DOHH2 (cell line): ENCODE measurements around the gene RAB3C.
"Not testable (repeated sequence)": the region's sequence is repeated elsewhere in the genome, so short reads cannot be mapped to it uniquely, and the experiment has no call there.

Experiments
- H3F3A ChIP-seq: fragments of 200-600 bp; sonication (generic), shearing (Covaris generic); 2 replicates; pipeline ENCODE4 v1.6.0; 2016; ENCODE audit warnings: antibody characterized with exemption, mild to moderate bottlenecking; ENCODE audit not compliant: control insufficient read depth, insufficient read depth
- H3K27ac ChIP-seq: fragments of 200-600 bp; sonication (generic); 2 replicates; pipeline ENCODE4 v1.5.1; 2014; ENCODE audit warnings: low read depth, mild to moderate bottlenecking, low read length, moderate library complexity
- H3K27me3 ChIP-seq: fragments of 200-600 bp; sonication (generic); 2 replicates; pipeline ENCODE4 v1.6.1; 2014; ENCODE audit warnings: mild to moderate bottlenecking, low read length, mixed read lengths; ENCODE audit not compliant: control insufficient read depth
- H3K36me3 ChIP-seq: fragments of 200-600 bp; sonication (generic); 2 replicates; pipeline ENCODE4 v1.6.1; 2014; ENCODE audit warnings: mild to moderate bottlenecking, low read length, moderate library complexity, mixed read lengths; ENCODE audit not compliant: control insufficient read depth
- H3K4me1 ChIP-seq: fragments of 200-600 bp; sonication (generic); 2 replicates; pipeline ENCODE4 v1.6.1; 2014; ENCODE audit warnings: mild to moderate bottlenecking, low read length, mixed read lengths; ENCODE audit not compliant: control insufficient read depth
- H3K4me2 ChIP-seq: fragments of 200-600 bp; sonication (generic); 2 replicates; pipeline ENCODE4 v1.6.0; 2014; ENCODE audit warnings: mild to moderate bottlenecking, low read length, moderate library complexity
- H3K4me3 ChIP-seq: fragments of 200-600 bp; sonication (generic); 2 replicates; pipeline ENCODE4 v1.5.1; 2014; ENCODE audit warnings: mild to moderate bottlenecking, low read length, mixed read lengths
- H3K79me2 ChIP-seq: fragments of 200-600 bp; sonication (generic); 2 replicates; pipeline ENCODE4 v1.6.1; 2014; ENCODE audit warnings: mild to moderate bottlenecking, low read length, mixed read lengths; ENCODE audit not compliant: control insufficient read depth
- H3K9me2 ChIP-seq: fragments of 200-600 bp; sonication (generic); replicated peaks from 2 replicates; pipeline ENCODE4 v1.6.1; 2014; ENCODE audit warnings: mild to moderate bottlenecking, low read length, mixed read lengths; ENCODE audit not compliant: control insufficient read depth
- H3K9me3 ChIP-seq: fragments of 200-600 bp; sonication (generic); 2 replicates; pipeline ENCODE4 v1.6.1; 2014; ENCODE audit warnings: antibody characterized with exemption, low read length, mixed read lengths; ENCODE audit not compliant: control insufficient read depth, insufficient read depth
- H4K20me1 ChIP-seq: fragments of 200-600 bp; sonication (generic); 2 replicates; pipeline ENCODE4 v1.6.0; 2014; ENCODE audit warnings: low read depth, mild to moderate bottlenecking, antibody characterized with exemption, low read length, moderate library complexity; ENCODE audit not compliant: control insufficient read depth, insufficient read depth
- CTCF ChIP-seq: fragments of 200-600 bp; sonication (generic); IDR thresholded peaks from one replicate; pipeline ENCODE4 v1.5.1; 2014; ENCODE audit warnings: antibody characterized with exemption, mild to moderate bottlenecking, low read depth, low read length; ENCODE audit not compliant: poor library complexity, severe bottlenecking
- EZH2phosphoT487 ChIP-seq: fragments of 200-600 bp; sonication (generic); IDR thresholded peaks from 2 replicates; pipeline ENCODE4 v1.6.1; 2017; ENCODE audit warnings: borderline replicate concordance, mild to moderate bottlenecking, antibody characterized with exemption, low read length, moderate library complexity, mixed read lengths

RAB3C gene

GRCh38 chr5:58703925-58704555 is 121.2 kb downstream of the RAB3C start:
- H3K27me3 ChIP-seq, result no peaks in the 10 kb centered on the region
- H3K4me1 ChIP-seq, result no peaks in the 10 kb centered on the region
- H3K4me2 ChIP-seq, result no peak overlapping the region
- TF ChIP-seq CTCF, result no peak
- TF ChIP-seq EZH2phosphoT487, result no peak
- H3K27ac ChIP-seq, result no peak overlapping the region
- H3K4me3 ChIP-seq, result no peak overlapping the region
- no peaks in the 10 kb centered on the region for H3K79me2 ChIP-seq
- no peaks in the 10 kb centered on the region for H3K9me2 ChIP-seq
- no peaks in the 10 kb centered on the region for H4K20me1 ChIP-seq
- no peaks in the 10 kb centered on the region for H3K36me3 ChIP-seq
- no peaks in the 10 kb centered on the region for H3K9me3 ChIP-seq
- no peaks in the 10 kb centered on the region for H3F3A ChIP-seq

GRCh38 chr5:58706736-58707135 is 123.9 kb downstream of the RAB3C start:
- Histone ChIP-seq H3K27ac (no peak overlapping the region), H3K9me2 (no peaks in the 10 kb centered on the region), H3K9me3 (no peaks in the 10 kb centered on the region), H3K27me3 (no peaks in the 10 kb centered on the region), H3K4me3 (no peak overlapping the region), H3K36me3 (no peaks in the 10 kb centered on the region), H3F3A (no peaks in the 10 kb centered on the region), H4K20me1 (no peaks in the 10 kb centered on the region), H3K4me1 (no peaks in the 10 kb centered on the region), H3K4me2 (no peak overlapping the region), H3K79me2 (no peaks in the 10 kb centered on the region)
- TF ChIP-seq EZH2phosphoT487, result no peak
- no peak for TF ChIP-seq CTCF

GRCh38 chr5:58708456-58708855 is 125.6 kb downstream of the RAB3C start:
- Histone ChIP-seq H3K27ac (no peak overlapping the region), H3K4me2 (no peak overlapping the region), H3K36me3 (no peaks in the 10 kb centered on the region), H3F3A (no peaks in the 10 kb centered on the region), H3K9me2 (no peaks in the 10 kb centered on the region), H3K27me3 (no peaks in the 10 kb centered on the region), H3K4me3 (no peak overlapping the region), H3K79me2 (no peaks in the 10 kb centered on the region), H3K9me3 (no peaks in the 10 kb centered on the region), H4K20me1 (no peaks in the 10 kb centered on the region), H3K4me1 (no peaks in the 10 kb centered on the region)
- TF ChIP-seq CTCF (no peak), EZH2phosphoT487 (no peak)

GRCh38 chr5:58710425-58710824 is 127.5 kb downstream of the RAB3C start:
- H3F3A ChIP-seq, H3K27me3 ChIP-seq, H3K9me3 ChIP-seq, H3K79me2 ChIP-seq, H3K9me2 ChIP-seq, H3K36me3 ChIP-seq, H3K4me1 ChIP-seq, H4K20me1 ChIP-seq, H3K4me3 ChIP-seq, H3K4me2 ChIP-seq, H3K27ac ChIP-seq: not testable (repeated sequence)
